ENCODE data around the gene MAP7D1. TPM values are rescaled to one million over a fixed set of nuclear protein-coding genes. Genes with fewer than 3 reads are reported as not detected.
"Not testable (repeated sequence)": the region's sequence is repeated elsewhere in the genome, so short reads cannot be mapped to it uniquely, and the experiment has no call there.

The MAP7D1 gene
- total RNA-seq, 1 donor = 132 TPM

DNA sequence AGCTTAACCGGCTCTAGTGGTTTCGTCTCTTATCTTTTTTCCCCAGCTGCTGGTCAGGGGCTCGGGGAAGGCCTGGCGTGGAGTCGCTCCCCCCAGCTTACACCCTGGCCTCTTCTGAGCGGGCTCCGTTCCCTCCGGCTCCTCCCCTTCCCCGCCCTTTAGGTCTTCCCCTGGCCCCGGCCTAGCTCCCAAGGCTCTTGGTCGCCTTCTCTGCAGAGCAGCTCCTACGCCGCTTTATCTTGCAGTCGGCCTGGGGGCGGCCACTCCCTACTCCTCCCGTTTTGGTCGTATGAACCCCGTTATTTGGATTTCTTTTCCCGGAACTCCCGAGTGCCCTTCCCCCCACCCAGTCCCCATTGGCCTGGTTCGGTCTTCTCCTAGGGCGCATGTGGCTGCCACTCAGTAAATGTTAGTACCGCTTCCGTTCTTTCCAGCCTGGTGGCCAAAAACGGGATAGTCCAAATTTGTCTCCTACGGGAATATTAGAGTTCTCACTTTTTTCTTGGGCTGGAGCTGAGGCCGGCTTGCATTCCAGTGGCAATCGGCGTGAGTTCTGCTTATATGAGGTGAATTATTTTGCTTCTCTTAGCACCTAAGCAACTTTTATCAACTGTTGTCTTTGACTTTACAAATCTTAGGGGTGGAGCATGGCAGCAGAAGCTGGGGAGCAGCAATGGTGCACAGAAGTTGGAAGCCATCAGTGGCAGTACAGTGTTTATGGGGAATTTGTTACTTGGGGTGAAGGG, 68.8 kb downstream of the MAP7D1 start:
- peaks cover 53% of the 10 kb centered on the region for H3K79me2 ChIP-seq (ENCODE audit: insufficient read depth, low read length)

DNA sequence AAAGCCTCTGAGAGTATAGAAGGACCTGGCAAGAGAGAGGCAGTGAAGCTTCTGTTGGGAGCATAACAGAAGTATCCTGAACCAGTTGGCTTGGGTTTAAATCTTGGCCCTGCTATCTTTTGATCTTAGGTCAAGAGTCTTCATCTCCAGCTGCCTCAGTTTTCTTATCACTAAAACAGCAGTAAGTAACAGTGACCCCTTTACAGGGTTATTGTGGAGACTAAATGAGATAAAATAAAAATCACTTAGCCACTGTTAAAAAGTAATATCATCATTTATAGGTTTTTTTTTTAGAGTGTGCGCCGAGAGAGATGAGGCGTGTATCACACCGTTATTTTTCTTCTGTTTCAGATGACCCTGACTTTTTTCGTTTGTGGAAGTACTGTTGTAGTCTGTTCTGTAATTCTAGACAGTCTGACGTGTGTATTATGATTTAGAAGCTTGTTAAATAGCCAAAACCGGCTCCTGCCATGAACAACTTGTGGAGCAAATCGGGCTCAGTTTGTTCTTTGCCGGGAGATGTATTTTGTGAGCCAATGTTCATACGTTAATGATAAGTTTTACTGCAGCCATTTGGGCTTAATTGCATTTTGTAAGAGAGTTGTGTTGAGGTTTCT, 69.4 kb downstream of the MAP7D1 start:
- H4K20me1 ChIP-seq (ENCODE audit: insufficient read depth, low read length) = peaks cover 33% of the 10 kb centered on the region
- H2AFZ ChIP-seq (ENCODE audit: low read length) = no peak overlapping the region
- no peaks in the 10 kb centered on the region for H3K27me3 ChIP-seq (ENCODE audit: insufficient read depth, low read length)
- peak overlapping the region; percentile 100 for H3K27ac ChIP-seq (ENCODE audit: low read depth, low read length)
- peak; percentile 69 for DNase-seq (ENCODE audit: insufficient read length, low spot score, missing footprints)
- peaks cover 26% of the 10 kb centered on the region for H3K4me1 ChIP-seq (ENCODE audit: insufficient read depth, low read length)
- no peaks in the 10 kb centered on the region for H3K9me3 ChIP-seq (ENCODE audit: low read depth, low read length)
- H3K79me2 ChIP-seq (ENCODE audit: insufficient read depth, low read length) = peaks cover 60% of the 10 kb centered on the region
- TF ChIP-seq, protein P1, sequence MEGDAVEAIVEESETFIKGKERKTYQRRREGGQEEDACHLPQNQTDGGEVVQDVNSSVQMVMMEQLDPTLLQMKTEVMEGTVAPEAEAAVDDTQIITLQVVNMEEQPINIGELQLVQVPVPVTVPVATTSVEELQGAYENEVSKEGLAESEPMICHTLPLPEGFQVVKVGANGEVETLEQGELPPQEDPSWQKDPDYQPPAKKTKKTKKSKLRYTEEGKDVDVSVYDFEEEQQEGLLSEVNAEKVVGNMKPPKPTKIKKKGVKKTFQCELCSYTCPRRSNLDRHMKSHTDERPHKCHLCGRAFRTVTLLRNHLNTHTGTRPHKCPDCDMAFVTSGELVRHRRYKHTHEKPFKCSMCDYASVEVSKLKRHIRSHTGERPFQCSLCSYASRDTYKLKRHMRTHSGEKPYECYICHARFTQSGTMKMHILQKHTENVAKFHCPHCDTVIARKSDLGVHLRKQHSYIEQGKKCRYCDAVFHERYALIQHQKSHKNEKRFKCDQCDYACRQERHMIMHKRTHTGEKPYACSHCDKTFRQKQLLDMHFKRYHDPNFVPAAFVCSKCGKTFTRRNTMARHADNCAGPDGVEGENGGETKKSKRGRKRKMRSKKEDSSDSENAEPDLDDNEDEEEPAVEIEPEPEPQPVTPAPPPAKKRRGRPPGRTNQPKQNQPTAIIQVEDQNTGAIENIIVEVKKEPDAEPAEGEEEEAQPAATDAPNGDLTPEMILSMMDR (IDR thresholded peaks at IDR 0.05; ENCODE audit: extremely low read depth, low read depth, low read length) = no peak
- H3K36me3 ChIP-seq (ENCODE audit: insufficient read depth, low read length) = peaks cover 27% of the 10 kb centered on the region
- H3K4me2 ChIP-seq (ENCODE audit: insufficient read depth, low read length) = peak overlapping the region; percentile 94
- H3K4me3 ChIP-seq (ENCODE audit: insufficient read depth, low read length) = peak overlapping the region; percentile 97

More for the DNA sequence above, 68.8 kb downstream of the MAP7D1 start:
- Histone ChIP-seq H4K20me1 (ENCODE audit: insufficient read depth, low read length) (peaks cover 32% of the 10 kb centered on the region), H3K36me3 (ENCODE audit: insufficient read depth, low read length) (peaks cover 20% of the 10 kb centered on the region), H3K27me3 (ENCODE audit: insufficient read depth, low read length) (no peaks in the 10 kb centered on the region), H3K27ac (ENCODE audit: low read depth, low read length) (peak overlapping the region; percentile 100), H3K4me2 (ENCODE audit: insufficient read depth, low read length) (peak overlapping the region; percentile 94), H3K9me3 (ENCODE audit: low read depth, low read length) (no peaks in the 10 kb centered on the region), H3K4me3 (ENCODE audit: insufficient read depth, low read length) (peak overlapping the region; percentile 97), H3K4me1 (ENCODE audit: insufficient read depth, low read length) (peaks cover 26% of the 10 kb centered on the region), H2AFZ (ENCODE audit: low read length) (peak overlapping the region; percentile 89)
- TF ChIP-seq, protein P1 (IDR thresholded peaks at IDR 0.05; ENCODE audit: extremely low read depth, low read depth, low read length) = peak; percentile 52
- peak; percentile 94 for DNase-seq (ENCODE audit: insufficient read length, low spot score, missing footprints)

DNA sequence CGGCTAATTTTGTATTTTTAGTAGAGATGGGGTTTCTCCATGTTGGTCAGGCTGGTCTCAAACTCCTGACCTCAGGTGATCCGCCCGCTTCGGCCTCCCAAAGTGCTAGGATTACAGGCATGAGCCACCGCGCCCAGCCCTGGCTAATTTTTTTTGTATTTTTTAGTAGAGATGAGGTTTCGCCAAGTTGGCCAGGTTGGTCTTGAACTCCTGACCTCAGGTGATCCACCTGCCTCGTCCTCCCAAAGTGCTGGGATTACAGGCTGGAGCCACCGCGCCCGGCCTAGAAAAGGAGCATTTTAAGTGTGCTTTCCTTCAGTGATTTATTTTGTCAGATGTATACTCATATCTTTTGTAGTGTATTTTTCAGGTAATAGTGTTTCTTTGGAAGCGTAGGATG, 74.3 kb downstream of the MAP7D1 start:
- not testable (repeated sequence) for H3K27ac ChIP-seq (ENCODE audit: low read depth, low read length); DNase-seq (ENCODE audit: insufficient read length, low spot score, missing footprints); H3K27me3 ChIP-seq (ENCODE audit: insufficient read depth, low read length); H2AFZ ChIP-seq (ENCODE audit: low read length); H3K4me2 ChIP-seq (ENCODE audit: insufficient read depth, low read length); H3K4me3 ChIP-seq (ENCODE audit: insufficient read depth, low read length); H3K9me3 ChIP-seq (ENCODE audit: low read depth, low read length)
- Histone ChIP-seq H4K20me1 (ENCODE audit: insufficient read depth, low read length) (peaks cover 60% of the 10 kb centered on the region), H3K79me2 (ENCODE audit: insufficient read depth, low read length) (peaks cover 99% of the 10 kb centered on the region), H3K36me3 (ENCODE audit: insufficient read depth, low read length) (peaks cover 49% of the 10 kb centered on the region), H3K4me1 (ENCODE audit: insufficient read depth, low read length) (peaks cover 24% of the 10 kb centered on the region)

Small RNAs within 50 kb of the gene (small RNA-seq; reads per million reads assigned to genes)
- not detected for gene RN7SL131P

Other genes starting within 250 kb of the MAP7D1 start
- 14.8 and 17.4 TPM in 2 replicates for gene AGO3, start 225.1 kb upstream of the MAP7D1 start, total RNA-seq
- 0.29 TPM in 1 of 2 replicates, not detected in the other for gene TEKT2, start 72.1 kb upstream of the MAP7D1 start, total RNA-seq
- 20.6 and 24.2 TPM in 2 replicates for gene ADPRS, start 67.3 kb upstream of the MAP7D1 start, total RNA-seq
- gene COL8A2, start 30.9 kb upstream of the MAP7D1 start, total RNA-seq = 12.7 and 15.2 TPM in 2 replicates
- 93.4 and 111 TPM in 2 replicates for gene TRAPPC3, start 6.7 kb upstream of the MAP7D1 start, total RNA-seq
- 127 and 137 TPM in 2 replicates for gene THRAP3, start 68.3 kb downstream of the MAP7D1 start, total RNA-seq
- gene SH3D21, start 150.2 kb downstream of the MAP7D1 start, total RNA-seq = 1.8 and 2.2 TPM in 2 replicates
- 119 and 135 TPM in 2 replicates for gene EVA1B, start 167.5 kb downstream of the MAP7D1 start, total RNA-seq
- gene STK40, start 229.8 kb downstream of the MAP7D1 start, total RNA-seq = 11.9 and 12.4 TPM in 2 replicates
- gene LSM10, start 241.7 kb downstream of the MAP7D1 start, total RNA-seq = 4.4 and 6.2 TPM in 2 replicates

All from osteoblast (primary cell).